RWPE2 (cell line): ENCODE measurements around the gene YWHAH.

ENCODE experiments used
- ATAC-seq: fragments of 200-7000 bp; cut with Tn5 transposase; 3 replicates; pipeline ENCODE4 v1.9.1; 2021; ENCODE audit warnings: low read depth
- DNase-seq: peaks from one replicate; pipeline ENCODE4 v3.0.0-alpha.2; 2020; ENCODE audit warnings: low spot score
- H3K27ac ChIP-seq: fragments of 450-650 bp; 2 replicates; pipeline ENCODE4 v1.5.1; 2017; ENCODE audit warnings: mild to moderate bottlenecking; ENCODE audit not compliant: poor library complexity, severe bottlenecking
- H3K27me3 ChIP-seq: fragments of 250-450 bp; sonication (Bioruptor Pico); 2 replicates; pipeline ENCODE4 v1.5.1; 2021; ENCODE audit warnings: mild to moderate bottlenecking, moderate library complexity; ENCODE audit not compliant: insufficient read depth, poor library complexity, severe bottlenecking
- H3K36me3 ChIP-seq: fragments of 250-450 bp; sonication (Bioruptor Pico); 2 replicates; pipeline ENCODE4 v1.5.1; 2020; ENCODE audit warnings: low read depth, mild to moderate bottlenecking, moderate library complexity
- H3K4me1 ChIP-seq: fragments of 250-450 bp; sonication (Bioruptor Pico); 2 replicates; pipeline ENCODE4 v1.5.1; 2021; ENCODE audit warnings: mild to moderate bottlenecking, moderate library complexity; ENCODE audit not compliant: insufficient read depth, poor library complexity, severe bottlenecking
- H3K4me3 ChIP-seq: fragments of 250-450 bp; sonication (Bioruptor Pico); 2 replicates; pipeline ENCODE4 v1.5.1; 2021; ENCODE audit warnings: mild to moderate bottlenecking, moderate library complexity; ENCODE audit not compliant: severe bottlenecking
- H3K9me3 ChIP-seq: fragments of 250-450 bp; sonication (Bioruptor Pico); 2 replicates; pipeline ENCODE4 v1.5.1; 2021; ENCODE audit warnings: mild to moderate bottlenecking, moderate library complexity; ENCODE audit not compliant: severe bottlenecking
- TF ChIP-seq, protein P1 (sequence below): fragments of 450-650 bp; IDR thresholded peaks from one replicate; pipeline ENCODE4 v1.5.1; 2017; ENCODE audit warnings: mild to moderate bottlenecking, moderate library complexity; ENCODE audit not compliant: poor library complexity, severe bottlenecking

Gene YWHAH

DNA sequence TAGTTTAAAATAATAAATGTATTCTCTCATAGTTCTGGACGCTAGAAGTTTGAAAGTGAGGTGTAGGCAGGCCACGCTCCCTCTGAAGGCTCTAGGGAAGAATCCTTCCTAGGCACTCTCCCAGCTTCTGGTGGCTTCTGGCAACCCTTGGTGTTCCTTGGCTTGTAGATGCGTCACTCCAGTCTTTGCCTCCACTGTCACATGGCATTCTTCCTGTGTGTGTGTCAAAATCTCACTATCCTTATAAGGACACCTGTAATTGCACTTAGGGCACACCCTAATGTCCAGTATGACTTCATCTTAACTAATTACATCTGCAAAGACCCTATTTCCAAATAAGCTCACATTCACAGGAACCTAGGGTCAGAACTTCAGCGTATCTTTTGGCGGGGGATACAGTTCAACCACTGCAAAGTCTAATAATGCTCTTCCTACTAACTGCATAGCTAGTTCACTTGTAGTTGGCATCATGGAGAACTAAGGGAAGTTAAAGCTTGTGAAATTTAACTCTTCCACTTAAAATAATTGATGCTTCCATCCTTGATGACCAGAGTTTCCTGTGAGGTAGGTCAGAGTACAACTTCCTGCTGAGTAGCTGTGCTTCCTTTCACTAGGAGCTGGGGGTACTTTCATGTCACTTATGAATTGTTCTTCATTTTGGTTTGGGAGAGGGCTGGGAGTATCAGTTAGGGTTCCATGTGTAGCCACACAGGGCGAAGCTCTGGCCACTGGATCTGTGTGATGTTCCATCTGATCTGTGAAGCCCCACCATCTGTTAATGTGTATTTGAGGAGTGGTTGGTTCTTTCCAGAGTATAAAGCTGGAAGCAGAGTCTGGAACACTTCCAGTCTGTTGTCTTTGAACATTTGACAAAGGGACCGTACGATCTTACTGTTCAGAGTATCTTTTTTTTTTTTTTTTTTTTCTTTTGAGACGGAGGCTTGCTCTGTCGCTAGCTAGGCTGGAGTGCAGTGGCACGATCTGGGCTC lies 10.5 kb downstream of the YWHAH start:
- no peak for ATAC-seq
- peaks cover 23% of the 10 kb centered on the region for H3K4me1 ChIP-seq
- no peak for DNase-seq
- no peaks in the 10 kb centered on the region for H3K27me3 ChIP-seq
- peaks cover 78% of the 10 kb centered on the region for H3K36me3 ChIP-seq
- H3K9me3 ChIP-seq: no peaks in the 10 kb centered on the region
- TF ChIP-seq, protein P1, sequence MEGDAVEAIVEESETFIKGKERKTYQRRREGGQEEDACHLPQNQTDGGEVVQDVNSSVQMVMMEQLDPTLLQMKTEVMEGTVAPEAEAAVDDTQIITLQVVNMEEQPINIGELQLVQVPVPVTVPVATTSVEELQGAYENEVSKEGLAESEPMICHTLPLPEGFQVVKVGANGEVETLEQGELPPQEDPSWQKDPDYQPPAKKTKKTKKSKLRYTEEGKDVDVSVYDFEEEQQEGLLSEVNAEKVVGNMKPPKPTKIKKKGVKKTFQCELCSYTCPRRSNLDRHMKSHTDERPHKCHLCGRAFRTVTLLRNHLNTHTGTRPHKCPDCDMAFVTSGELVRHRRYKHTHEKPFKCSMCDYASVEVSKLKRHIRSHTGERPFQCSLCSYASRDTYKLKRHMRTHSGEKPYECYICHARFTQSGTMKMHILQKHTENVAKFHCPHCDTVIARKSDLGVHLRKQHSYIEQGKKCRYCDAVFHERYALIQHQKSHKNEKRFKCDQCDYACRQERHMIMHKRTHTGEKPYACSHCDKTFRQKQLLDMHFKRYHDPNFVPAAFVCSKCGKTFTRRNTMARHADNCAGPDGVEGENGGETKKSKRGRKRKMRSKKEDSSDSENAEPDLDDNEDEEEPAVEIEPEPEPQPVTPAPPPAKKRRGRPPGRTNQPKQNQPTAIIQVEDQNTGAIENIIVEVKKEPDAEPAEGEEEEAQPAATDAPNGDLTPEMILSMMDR: no peak
- H3K27ac ChIP-seq: no peak overlapping the region
- no peak overlapping the region for H3K4me3 ChIP-seq

DNA sequence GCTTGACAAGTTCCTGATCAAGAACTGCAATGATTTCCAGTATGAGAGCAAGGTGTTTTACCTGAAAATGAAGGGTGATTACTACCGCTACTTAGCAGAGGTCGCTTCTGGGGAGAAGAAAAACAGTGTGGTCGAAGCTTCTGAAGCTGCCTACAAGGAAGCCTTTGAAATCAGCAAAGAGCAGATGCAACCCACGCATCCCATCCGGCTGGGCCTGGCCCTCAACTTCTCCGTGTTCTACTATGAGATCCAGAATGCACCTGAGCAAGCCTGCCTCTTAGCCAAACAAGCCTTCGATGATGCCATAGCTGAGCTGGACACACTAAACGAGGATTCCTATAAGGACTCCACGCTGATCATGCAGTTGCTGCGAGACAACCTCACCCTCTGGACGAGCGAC lies 12.0 kb downstream of the YWHAH start:
- no peak for ATAC-seq

DNA sequence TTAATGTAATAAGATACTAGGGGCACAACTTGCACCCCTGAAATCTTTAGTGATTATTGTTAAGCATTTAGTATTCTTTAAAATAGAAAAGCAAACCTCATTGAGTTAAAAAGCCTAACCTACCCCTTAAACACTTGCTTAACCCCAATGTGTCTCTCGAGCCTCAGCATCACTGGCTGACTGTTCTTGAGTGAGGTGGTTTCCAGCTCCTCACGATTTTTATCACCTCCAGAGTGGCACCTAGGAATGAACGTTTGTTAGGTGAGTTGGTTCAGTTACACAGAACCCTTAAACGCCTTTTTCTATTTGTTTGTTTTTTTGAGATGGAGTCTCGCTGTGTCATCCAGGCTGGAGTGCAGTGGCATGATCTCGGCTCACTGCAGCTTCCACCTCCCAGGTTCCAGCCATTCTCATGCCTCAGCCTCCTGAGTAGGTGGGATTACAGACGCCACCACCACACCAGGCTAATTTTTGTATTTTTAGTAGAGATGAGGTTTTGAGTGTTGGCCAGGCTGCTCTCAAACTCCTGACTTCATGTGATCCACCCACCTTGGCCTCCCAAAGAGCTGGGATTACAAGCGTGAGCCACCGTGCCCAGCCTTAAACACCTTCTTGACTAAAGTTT lies 13.7 kb downstream of the YWHAH start:
- Histone ChIP-seq H3K9me3 (no peaks in the 10 kb centered on the region), H3K4me3 (no peak overlapping the region), H3K27me3 (no peaks in the 10 kb centered on the region), H3K27ac (no peak overlapping the region), H3K36me3 (peaks cover 55% of the 10 kb centered on the region), H3K4me1 (peaks cover under 1% of the 10 kb centered on the region)
- TF ChIP-seq, protein P1: no peak
- DNase-seq (no peak), ATAC-seq (no peak)

More for the DNA sequence above, 12.0 kb downstream of the YWHAH start:
- H3K9me3 ChIP-seq: no peaks in the 10 kb centered on the region
- H3K4me3 ChIP-seq: no peak overlapping the region
- TF ChIP-seq, protein P1: no peak
- no peaks in the 10 kb centered on the region for H3K27me3 ChIP-seq
- H3K4me1 ChIP-seq: peaks cover 15% of the 10 kb centered on the region
- H3K36me3 ChIP-seq: peaks cover 64% of the 10 kb centered on the region
- H3K27ac ChIP-seq: no peak overlapping the region
- DNase-seq: no peak

DNA sequence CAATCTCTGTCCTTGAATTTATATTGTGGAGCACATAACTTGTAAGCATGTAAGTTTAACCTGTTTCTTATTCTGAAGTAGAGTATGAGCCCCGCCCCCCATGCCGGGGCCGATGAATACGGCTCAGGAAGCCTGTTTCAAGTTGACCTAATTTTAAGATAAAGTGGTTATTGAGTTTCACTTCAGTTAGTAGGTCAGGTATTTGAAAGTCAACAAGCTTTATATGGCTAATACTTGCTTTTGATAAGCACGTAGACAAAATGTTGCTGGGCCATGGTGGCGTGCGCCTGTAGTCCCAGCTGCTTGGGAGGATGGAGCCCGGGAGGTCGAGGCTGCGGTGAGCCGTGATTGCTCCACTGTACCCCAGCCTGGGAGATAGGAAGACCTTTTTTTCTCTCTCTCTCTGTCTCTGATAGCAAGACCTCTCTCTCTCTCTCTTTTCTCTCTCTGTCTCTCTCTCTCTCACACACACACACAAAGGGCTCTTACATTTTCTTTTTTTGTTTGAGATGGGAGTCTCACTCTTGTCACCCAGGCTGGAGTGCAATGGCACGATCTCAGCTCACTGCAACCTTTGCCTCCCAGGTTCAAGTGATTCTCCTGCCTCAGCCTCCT lies 14.4 kb downstream of the YWHAH start:
- no peaks in the 10 kb centered on the region for H3K27me3 ChIP-seq
- TF ChIP-seq, protein P1: no peak
- no peaks in the 10 kb centered on the region for H3K4me1 ChIP-seq
- H3K4me3 ChIP-seq: no peak overlapping the region
- ATAC-seq (no peak), DNase-seq (no peak)
- H3K36me3 ChIP-seq: peaks cover 49% of the 10 kb centered on the region
- H3K9me3 ChIP-seq: no peaks in the 10 kb centered on the region
- no peak overlapping the region for H3K27ac ChIP-seq
